K562 (cell line): ENCODE data around the gene HSD17B2. TPM values are rescaled to one million over a fixed set of nuclear protein-coding genes. Genes with fewer than 3 reads are reported as not detected.

Experiments used
- ATAC-seq: fragments of 200-7000 bp; cut with Tn5 transposase; 3 replicates; pipeline ENCODE4 v1.9.1; 2020; ENCODE audit warnings: moderate library complexity
- BruUV-seq: library from RNA; stranded (reverse); fragments of 400-500 nt; replicated peaks from 2 replicates; lab custom pipeline; 2021; lab: Mats Ljungman, UMichigan
- CTCF ChIA-PET: fragments of 300-600 bp; formaldehyde crosslinking; extraction: SDS; loops from one replicate; lab custom pipeline; 2021; ENCODE audit warnings: low intra/inter-chr PET ratio; lab: Yijun Ruan, JAX
- POLR2A ChIA-PET: fragments of 300-600, 350-650 bp; sonication (Branson Sonifier 250); formaldehyde crosslinking; extraction: SDS; loops from one replicate; lab custom pipeline; 2021; ENCODE audit warnings: antibody characterized with exemption, inconsistent platforms; lab: Yijun Ruan, JAX
- DNase-seq, 4 experiments: peaks; one replicate each; pipeline versions ENCODE4 v3.0.0 to v3.0.0-alpha.2; 2011 to 2018; ENCODE audit warnings: low spot score in 3 of 4, mixed read lengths in 3 of 4; ENCODE audit errors: extremely low read depth in 1 of 4
- FAIRE-seq: peaks from 2 replicates; lab custom pipeline; 2011; peaks lifted over from hg19 to GRCh38; lab: Jason Lieb, UNC
- H2AFZ ChIP-seq: 2 replicates; pipeline ENCODE4 v1.6.0; 2011; ENCODE audit warnings: low read depth, low read length, control low read depth, inconsistent platforms
- H3K27ac ChIP-seq: fragments of 200-600 bp; 3 replicates; pipeline ENCODE4 v1.8.0; 2011; ENCODE audit warnings: low read depth, mild to moderate bottlenecking, control low read depth, inconsistent platforms, low read length, moderate library complexity, mixed read lengths; ENCODE audit errors: extremely low read depth
- H3K27me3 ChIP-seq, 2 experiments: fragments of 300-600 bp in 1 of 2; 2 replicates in 1 of 2; 3 replicates in 1 of 2; pipeline versions ENCODE4 v1.6.0 to v1.8.0; 2011; ENCODE audit warnings: inconsistent platforms in 2 of 2, low read length in 2 of 2, mild to moderate bottlenecking in 1 of 2, mixed read lengths in 1 of 2, moderate library complexity in 1 of 2; ENCODE audit not compliant: control insufficient read depth in 2 of 2, insufficient read depth in 2 of 2
- H3K36me3 ChIP-seq: fragments of 300-600 bp; 3 replicates; pipeline ENCODE4 v1.8.0; 2011; ENCODE audit warnings: mild to moderate bottlenecking, low read length, inconsistent platforms; ENCODE audit not compliant: control insufficient read depth, insufficient read depth
- H3K4me1 ChIP-seq, 2 experiments: fragments of 200-600 bp in 1 of 2; replicated peaks in 1 of 2; 2 replicates in 1 of 2; 3 replicates in 1 of 2; pipeline versions ENCODE4 v1.5.1 to v1.8.0; 2011; ENCODE audit warnings: inconsistent platforms in 2 of 2, low read length in 2 of 2, mild to moderate bottlenecking in 1 of 2, mixed read lengths in 1 of 2, moderate library complexity in 1 of 2; ENCODE audit not compliant: control insufficient read depth in 2 of 2, insufficient read depth in 2 of 2
- H3K4me2 ChIP-seq: 2 replicates; pipeline ENCODE4 v1.6.1; 2011; ENCODE audit warnings: low read length, control low read depth, inconsistent platforms, mixed read lengths; ENCODE audit not compliant: insufficient read depth
- H3K4me3 ChIP-seq: fragments of 200-600 bp; sonication (generic), shearing (Covaris generic); 2 replicates; pipeline ENCODE4 v1.5.1; 2016; ENCODE audit warnings: control low read depth, inconsistent platforms
- H3K79me2 ChIP-seq: fragments of 200-600 bp; 3 replicates; pipeline ENCODE4 v1.8.0; 2011; ENCODE audit warnings: low read length, inconsistent platforms; ENCODE audit not compliant: control insufficient read depth, insufficient read depth
- H3K9ac ChIP-seq, 2 experiments: 2 replicates each; pipeline versions ENCODE4 v1.6.0 to v1.6.1; 2011; ENCODE audit warnings: low read depth in 2 of 2, low read length in 2 of 2, control low read depth in 1 of 2, inconsistent platforms in 1 of 2, mild to moderate bottlenecking in 1 of 2, mixed read lengths in 1 of 2; ENCODE audit not compliant: insufficient read depth in 1 of 2
- H3K9me1 ChIP-seq: one replicate; pipeline ENCODE4 v1.6.0; 2011; ENCODE audit warnings: inconsistent platforms, mild to moderate bottlenecking, low read length, moderate library complexity; ENCODE audit not compliant: control insufficient read depth, insufficient read depth
- H3K9me3 ChIP-seq: replicated peaks from 2 replicates; pipeline ENCODE4 v1.5.1; 2011; ENCODE audit warnings: low read depth, low read length, inconsistent platforms; ENCODE audit not compliant: control insufficient read depth, insufficient read depth
- H4K20me1 ChIP-seq: replicated peaks from 2 replicates; pipeline ENCODE4 v1.6.1; 2011; ENCODE audit warnings: low read length, inconsistent platforms, mixed read lengths; ENCODE audit not compliant: control insufficient read depth, insufficient read depth
- ATF7 ChIP-seq: fragments of 450-650 bp; IDR thresholded peaks from 2 replicates; pipeline ENCODE4 v1.7.1; 2014; ENCODE audit warnings: mild to moderate bottlenecking, moderate library complexity
- HNRNPH1 ChIP-seq: fragments of 200-400 bp; formaldehyde crosslinking; optimal IDR thresholded peaks from 2 replicates; pipeline ENCODE3; 2017; ENCODE audit warnings: low read depth, mild to moderate bottlenecking, low read length, moderate library complexity
- LEF1 ChIP-seq: fragments of 450-650 bp; IDR thresholded peaks from 2 replicates; pipeline ENCODE4 v1.6.1; 2016; ENCODE audit warnings: mild to moderate bottlenecking
- MEIS2 ChIP-seq: fragments of 450-650 bp; IDR thresholded peaks from 2 replicates; pipeline ENCODE4 v1.6.1; 2014; ENCODE audit warnings: mild to moderate bottlenecking; ENCODE audit not compliant: partially characterized antibody
- NCOA2 ChIP-seq, 2 experiments: fragments of 450-650 bp; IDR thresholded peaks; 2 replicates each; pipeline ENCODE4 v1.6.1; 2018; ENCODE audit warnings: mild to moderate bottlenecking in 2 of 2, moderate library complexity in 1 of 2; ENCODE audit not compliant: partially characterized antibody in 2 of 2
- NFATC3 ChIP-seq: fragments of 450-650 bp; IDR thresholded peaks from 2 replicates; pipeline ENCODE4 v1.6.1; 2017; ENCODE audit warnings: mild to moderate bottlenecking
- RFX7 ChIP-seq: fragments of 250-450 bp; sonication (Bioruptor Pico); IDR thresholded peaks from 2 replicates; pipeline ENCODE4 v1.5.1; 2021; ENCODE audit warnings: mild to moderate bottlenecking
- RUNX1 ChIP-seq: sonication (generic); IDR thresholded peaks from 2 replicates; pipeline ENCODE4 v1.6.1; 2016; ENCODE audit warnings: antibody characterized with exemption, low read depth
- ZNF174 ChIP-seq: fragments of 250-450 bp; sonication (Bioruptor Pico); IDR thresholded peaks from 2 replicates; pipeline ENCODE4 v1.4.0; 2020; ENCODE audit warnings: mild to moderate bottlenecking
- ZNF3 ChIP-seq: fragments of 250-450 bp; sonication (Bioruptor Pico); IDR thresholded peaks from 2 replicates; pipeline ENCODE4 v1.5.0; 2021; ENCODE audit warnings: mild to moderate bottlenecking, moderate library complexity
- ZNF695 ChIP-seq: fragments of 450-650 bp; formaldehyde crosslinking; IDR thresholded peaks from 2 replicates; pipeline ENCODE4 v1.4.0; 2020; ENCODE audit warnings: mild to moderate bottlenecking, moderate library complexity
- ZSCAN29 ChIP-seq: fragments of 450-650 bp; IDR thresholded peaks from 2 replicates; pipeline ENCODE4 v1.6.1; 2017
- WGBS: fragments of 100-300 bp; shearing (Covaris generic); methylation state at CpG from one replicate; pipeline ENCODE4 v1.1.6; 2016; ENCODE audit warnings: low coverage, mixed read lengths; ENCODE audit not compliant: insufficient coverage; ENCODE audit errors: missing lambda C conversion rate; 5-methylcytosine and 5-hydroxymethylcytosine counted together
- in situ Hi-C: fragments of 300-500 bp; cut with MboI; formaldehyde crosslinking; loops from 4 replicates; pipeline ENCODE4 v1.15.0; 2018; ENCODE audit warnings: inconsistent platforms, mixed read lengths
- intact Hi-C: fragments of 100-400 bp; cut with micrococcal nuclease; formaldehyde crosslinking; loops from 2 replicates; pipeline ENCODE4 v1.14.2; 2022
- polyA plus RNA-seq, 8 experiments: library from polyadenylated mRNA; depleted of rRNA in 4 of 8; stranded (reverse) in 5 of 8; unstranded in 3 of 8; fragments of >200 nt; fragmentation: Nextera tagmentation in 2 of 8; fragmentation: Illumina TruSeq in 1 of 8; extraction: Ambion mirVana in 2 of 8; extraction: Trizol in 1 of 8; gene quantifications; 2 replicates each; pipeline versions ENCODE4 v1.2.1 to v1.2.3, GENCODE V29; 2011 to 2014; ENCODE audit warnings: inconsistent platforms in 1 of 8, missing spikeins in 1 of 8
- total RNA-seq, 7 experiments: library from RNA; depleted of rRNA in 6 of 7; stranded (reverse); fragments of >200 nt in 6 of 7; fragmentation: Illumina TruSeq in 2 of 7; extraction: Trizol in 2 of 7; gene quantifications; 2 replicates each; pipeline versions ENCODE4 v1.2.1 to v1.2.3, GENCODE V29; 2011 to 2021; ENCODE audit warnings: low replicate concordance in 1 of 7
- TF ChIP-seq, protein P1 (sequence below), 2 experiments: fragments of 150-350 bp in 1 of 2; IDR thresholded peaks; 2 replicates each; pipeline ENCODE4 v1.6.1; 2012 to 2016; ENCODE audit warnings: low read depth in 2 of 2, low read length in 2 of 2, mild to moderate bottlenecking in 1 of 2, moderate library complexity in 1 of 2
- TF ChIP-seq, protein P2 (sequence below): IDR thresholded peaks from 2 replicates; pipeline ENCODE4 v1.6.1; 2012; ENCODE audit warnings: low read depth, low read length, improper control_type of control experiment, borderline replicate concordance

Gene HSD17B2
- total and polyA plus RNA-seq, 9 of the 15 experiments (the other 6 are each of a cell fraction or from before 2014, with no cell fraction given), result not detected

DNA sequence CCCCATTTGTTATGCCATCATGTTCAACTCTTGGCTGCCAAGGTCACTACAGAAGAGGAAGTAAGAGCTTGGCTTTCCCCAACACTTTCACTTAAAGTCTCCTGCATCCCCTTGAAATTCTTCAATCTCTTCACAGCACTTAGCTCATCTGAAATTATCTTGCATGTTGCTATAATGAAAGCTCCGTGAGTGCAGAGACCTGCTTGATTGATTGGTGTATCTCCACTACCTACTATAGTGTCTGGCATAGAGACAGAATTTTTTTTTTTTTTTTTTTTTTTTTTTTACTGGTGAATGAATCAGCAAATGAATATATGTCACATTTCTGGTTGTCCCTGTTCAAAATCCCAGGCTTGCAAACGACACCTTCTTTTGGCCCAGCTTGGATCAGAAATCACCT lies 21.9 kb upstream of the HSD17B2 start:
- Histone ChIP-seq H3K9ac (no peak overlapping the region), H3K9me3 (0 out of 2 replicates have a peak, but pooled peaks cover 2% of the 10 kb centered on the region), H4K20me1 (no peaks in the 10 kb centered on the region), H3K4me2 (no peak overlapping the region), H3K27me3 (0 out of 5 replicates have a peak, but pooled peaks cover 0 to 4% of the 10 kb centered on the region in 2 experiments), H3K36me3 (no peaks in the 10 kb centered on the region), H3K4me3 (no peak overlapping the region), H3K79me2 (no peaks in the 10 kb centered on the region), H3K27ac (no peak overlapping the region), H3K4me1 (peaks cover 0 to 4% of the 10 kb centered on the region in 2 experiments; a peak in 1 of 5 replicates), H3K9me1 (no peaks in the 10 kb centered on the region), H2AFZ (no peak overlapping the region)
- FAIRE-seq (no peak), DNase-seq (no peak), ATAC-seq (no peak)
- TF ChIP-seq LEF1 (no peak), RUNX1 (no peak), RFX7 (no peak), ZNF174 (CRISPR knock-in tag) (no peak), ZSCAN29 (no peak), ZNF3 (CRISPR knock-in tag) (no peak), ATF7 (no peak), NFATC3 (no peak), NCOA2 (IDR thresholded peaks at IDR 0.05; ENCODE audit: partially characterized antibody in 2 of 2) (no peak), HNRNPH1 (no peak), ZNF695 (no peak), MEIS2 (no peak)
- TF ChIP-seq, protein P1, sequence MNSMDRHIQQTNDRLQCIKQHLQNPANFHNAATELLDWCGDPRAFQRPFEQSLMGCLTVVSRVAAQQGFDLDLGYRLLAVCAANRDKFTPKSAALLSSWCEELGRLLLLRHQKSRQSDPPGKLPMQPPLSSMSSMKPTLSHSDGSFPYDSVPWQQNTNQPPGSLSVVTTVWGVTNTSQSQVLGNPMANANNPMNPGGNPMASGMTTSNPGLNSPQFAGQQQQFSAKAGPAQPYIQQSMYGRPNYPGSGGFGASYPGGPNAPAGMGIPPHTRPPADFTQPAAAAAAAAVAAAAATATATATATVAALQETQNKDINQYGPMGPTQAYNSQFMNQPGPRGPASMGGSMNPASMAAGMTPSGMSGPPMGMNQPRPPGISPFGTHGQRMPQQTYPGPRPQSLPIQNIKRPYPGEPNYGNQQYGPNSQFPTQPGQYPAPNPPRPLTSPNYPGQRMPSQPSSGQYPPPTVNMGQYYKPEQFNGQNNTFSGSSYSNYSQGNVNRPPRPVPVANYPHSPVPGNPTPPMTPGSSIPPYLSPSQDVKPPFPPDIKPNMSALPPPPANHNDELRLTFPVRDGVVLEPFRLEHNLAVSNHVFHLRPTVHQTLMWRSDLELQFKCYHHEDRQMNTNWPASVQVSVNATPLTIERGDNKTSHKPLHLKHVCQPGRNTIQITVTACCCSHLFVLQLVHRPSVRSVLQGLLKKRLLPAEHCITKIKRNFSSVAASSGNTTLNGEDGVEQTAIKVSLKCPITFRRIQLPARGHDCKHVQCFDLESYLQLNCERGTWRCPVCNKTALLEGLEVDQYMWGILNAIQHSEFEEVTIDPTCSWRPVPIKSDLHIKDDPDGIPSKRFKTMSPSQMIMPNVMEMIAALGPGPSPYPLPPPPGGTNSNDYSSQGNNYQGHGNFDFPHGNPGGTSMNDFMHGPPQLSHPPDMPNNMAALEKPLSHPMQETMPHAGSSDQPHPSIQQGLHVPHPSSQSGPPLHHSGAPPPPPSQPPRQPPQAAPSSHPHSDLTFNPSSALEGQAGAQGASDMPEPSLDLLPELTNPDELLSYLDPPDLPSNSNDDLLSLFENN (IDR thresholded peaks at IDR 0.05; ENCODE audit: low read depth in 2 of 2, low read length in 2 of 2), result no peak
- TF ChIP-seq, protein P2, sequence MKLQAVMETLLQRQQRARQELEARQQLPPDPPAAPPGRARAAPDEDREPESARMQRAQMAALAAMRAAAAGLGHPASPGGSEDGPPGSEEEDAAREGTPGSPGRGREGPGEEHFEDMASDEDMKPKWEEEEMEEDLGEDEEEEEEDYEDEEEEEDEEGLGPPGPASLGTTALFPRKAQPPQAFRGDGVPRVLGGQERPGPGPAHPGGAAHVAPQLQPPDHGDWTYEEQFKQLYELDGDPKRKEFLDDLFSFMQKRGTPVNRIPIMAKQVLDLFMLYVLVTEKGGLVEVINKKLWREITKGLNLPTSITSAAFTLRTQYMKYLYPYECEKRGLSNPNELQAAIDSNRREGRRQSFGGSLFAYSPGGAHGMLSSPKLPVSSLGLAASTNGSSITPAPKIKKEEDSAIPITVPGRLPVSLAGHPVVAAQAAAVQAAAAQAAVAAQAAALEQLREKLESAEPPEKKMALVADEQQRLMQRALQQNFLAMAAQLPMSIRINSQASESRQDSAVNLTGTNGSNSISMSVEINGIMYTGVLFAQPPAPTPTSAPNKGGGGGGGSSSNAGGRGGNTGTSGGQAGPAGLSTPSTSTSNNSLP, result no peak
- ChIA-PET POLR2A (no interaction called here), CTCF (no interaction called here)
- in situ Hi-C loops (no loop called here), intact Hi-C loops (no loop called here)
- no TSS peak for BruUV-seq
- WGBS, result 3% methylated on average over 2 of the region's 2 CpGs
